NCI-H2171 (cell line): ENCODE results near the gene SEC14L1.
"Not testable (repeated sequence)": the region's sequence is repeated elsewhere in the genome, so short reads cannot be mapped to it uniquely, and the experiment has no call there.

Experiments
- DNase-seq: peaks from one replicate; lab custom pipeline; 2025; lab: John Stamatoyannopoulos, UW

The SEC14L1 gene

DNA sequence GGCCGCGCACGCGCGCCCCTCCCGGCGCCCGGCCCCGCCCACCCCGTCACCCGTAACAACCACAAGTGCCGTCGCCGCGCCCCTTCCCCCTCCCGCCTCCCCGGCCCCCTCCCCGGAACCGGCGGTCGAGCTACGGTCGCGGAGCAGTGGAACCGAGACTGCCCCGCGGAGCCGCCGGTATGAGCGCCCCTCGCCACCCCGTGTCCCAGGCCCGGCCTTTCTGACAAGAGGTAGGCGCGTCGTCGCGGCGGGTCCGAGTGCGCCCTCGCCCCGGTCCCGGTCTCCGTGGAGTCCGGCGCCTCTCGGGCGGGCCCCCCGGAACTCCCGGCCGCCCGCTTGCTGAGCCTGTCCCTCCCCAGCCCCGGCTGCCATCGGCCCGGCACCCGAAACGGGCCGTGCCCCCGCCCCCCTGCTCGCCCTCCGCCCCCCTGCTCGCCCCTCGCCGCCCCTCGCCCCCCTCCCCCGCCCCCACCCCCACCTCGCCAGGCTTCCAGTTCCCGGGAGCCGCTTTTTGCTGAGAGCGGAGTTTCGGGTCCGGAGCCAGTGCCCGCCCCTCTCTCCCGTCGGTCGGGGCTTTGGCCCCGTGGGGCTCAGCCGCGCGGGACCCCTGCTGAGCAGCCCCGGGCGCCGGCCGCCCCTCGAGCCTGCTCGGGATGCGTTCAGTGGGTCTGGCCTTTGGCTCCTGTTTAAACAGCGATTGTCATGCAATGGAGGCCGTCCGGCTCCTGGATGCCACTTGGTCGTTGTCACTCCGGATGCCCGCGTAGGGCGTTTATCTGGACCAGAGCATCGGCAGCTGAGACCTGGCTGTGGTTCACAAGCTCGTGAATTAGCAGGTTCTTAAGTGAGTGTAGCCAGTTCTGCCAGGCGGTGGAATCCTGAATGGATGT lies at the start of gene SEC14L1:
Gene SEC14L1 (plus strand): TSS at position 92 of the 890 bp plus-strand sequence. CDS start 2,628 bp downstream, outside the sequence.
- DNase-seq: no peak

DNA sequence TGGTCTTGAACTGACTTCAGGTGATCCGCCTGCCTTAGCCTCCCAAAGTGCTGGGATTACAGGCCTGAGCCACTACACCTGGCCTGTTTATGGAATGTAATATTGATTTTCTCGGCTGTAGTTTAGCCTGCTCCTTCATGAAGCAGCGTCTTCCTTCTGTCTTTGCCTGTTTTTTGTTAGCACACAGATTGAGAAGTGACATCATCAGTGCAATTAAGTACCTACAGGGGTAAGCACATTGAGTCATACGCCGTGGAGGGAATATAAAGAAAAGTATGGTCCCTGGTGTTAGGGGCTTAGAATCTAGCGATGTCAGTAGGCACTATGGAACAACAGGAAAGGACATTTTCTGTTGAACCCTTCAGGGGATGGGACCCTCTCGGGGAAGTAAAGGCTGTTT lies 48.7 kb upstream of the SEC14L1 start:
- no peak for DNase-seq

DNA sequence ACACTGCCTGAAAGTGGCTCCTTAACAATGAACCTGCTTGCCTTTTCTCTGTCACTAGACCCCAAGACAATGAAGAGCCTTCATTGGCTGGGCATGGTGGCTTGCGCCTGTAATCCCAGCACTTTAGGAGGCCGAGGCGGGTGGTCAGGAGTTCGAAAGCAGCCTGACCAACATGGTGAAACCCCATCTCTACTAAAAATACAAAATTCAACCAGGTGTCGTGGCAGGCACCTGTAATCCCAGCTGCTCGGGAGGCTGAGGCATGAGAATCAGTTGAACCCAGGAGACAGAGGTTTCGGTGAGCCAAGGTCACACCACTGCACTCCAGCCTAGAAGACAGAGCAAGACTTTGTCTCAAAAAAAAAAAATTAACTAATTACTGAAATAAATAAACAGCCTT lies 45.3 kb upstream of the SEC14L1 start:
- DNase-seq: no peak

DNA sequence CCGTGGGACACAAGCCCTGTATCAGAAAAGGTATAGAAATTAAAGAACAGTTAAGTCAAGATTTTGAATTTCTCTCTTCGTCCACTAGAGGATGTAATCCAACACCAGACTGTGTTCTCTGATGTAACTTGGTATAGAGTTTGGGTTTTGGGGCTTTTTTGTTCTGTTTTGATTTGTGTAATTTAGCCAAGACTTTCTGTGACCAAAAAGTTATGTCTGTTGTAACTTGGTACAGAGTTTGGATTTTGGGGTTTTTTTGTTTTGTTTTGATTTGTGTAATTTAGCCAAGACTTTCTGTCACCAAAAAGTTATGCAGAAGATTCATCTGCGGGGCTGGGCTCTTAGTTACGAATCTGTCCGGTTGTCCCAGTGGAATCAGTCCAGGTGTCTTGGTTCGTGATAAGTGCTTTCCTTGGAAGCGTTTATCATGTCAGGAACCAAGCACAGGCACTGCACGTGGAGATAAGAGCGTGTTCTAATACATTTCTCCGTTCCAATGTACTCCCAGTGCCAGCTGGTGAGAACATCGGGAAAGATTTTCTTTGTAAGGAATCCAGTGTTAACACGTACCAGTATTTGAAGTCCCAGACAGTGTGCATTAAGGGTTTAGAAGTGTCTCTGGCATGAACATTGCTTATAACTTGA lies 44.1 kb upstream of the SEC14L1 start:
- DNase-seq: no peak

DNA sequence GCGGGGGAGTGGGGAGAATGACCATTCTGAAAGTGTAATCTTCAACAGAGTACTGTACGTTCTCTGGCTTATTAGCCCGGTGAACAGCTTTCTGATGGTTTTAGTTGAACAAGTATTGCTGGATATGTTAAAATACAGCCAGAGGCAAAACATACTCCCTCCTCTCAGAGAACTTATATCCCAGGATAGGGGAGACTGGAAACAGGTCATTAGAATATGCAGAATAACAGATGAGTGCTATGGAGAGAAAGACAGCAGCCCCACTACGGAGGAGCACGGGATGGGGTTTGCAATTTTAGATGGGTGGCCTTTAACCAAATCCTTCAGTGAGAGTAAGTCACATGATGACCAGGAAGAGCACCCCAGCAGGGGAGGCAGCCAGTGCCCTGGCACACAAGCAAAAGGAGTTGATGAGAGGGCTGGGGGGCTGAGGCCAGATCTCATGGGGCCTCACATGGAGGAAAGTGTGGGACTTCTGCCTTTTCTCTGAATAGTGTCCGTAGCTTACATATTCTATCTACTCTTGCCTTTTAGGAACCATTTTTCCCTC lies 43.1 kb upstream of the SEC14L1 start:
- no peak for DNase-seq

DNA sequence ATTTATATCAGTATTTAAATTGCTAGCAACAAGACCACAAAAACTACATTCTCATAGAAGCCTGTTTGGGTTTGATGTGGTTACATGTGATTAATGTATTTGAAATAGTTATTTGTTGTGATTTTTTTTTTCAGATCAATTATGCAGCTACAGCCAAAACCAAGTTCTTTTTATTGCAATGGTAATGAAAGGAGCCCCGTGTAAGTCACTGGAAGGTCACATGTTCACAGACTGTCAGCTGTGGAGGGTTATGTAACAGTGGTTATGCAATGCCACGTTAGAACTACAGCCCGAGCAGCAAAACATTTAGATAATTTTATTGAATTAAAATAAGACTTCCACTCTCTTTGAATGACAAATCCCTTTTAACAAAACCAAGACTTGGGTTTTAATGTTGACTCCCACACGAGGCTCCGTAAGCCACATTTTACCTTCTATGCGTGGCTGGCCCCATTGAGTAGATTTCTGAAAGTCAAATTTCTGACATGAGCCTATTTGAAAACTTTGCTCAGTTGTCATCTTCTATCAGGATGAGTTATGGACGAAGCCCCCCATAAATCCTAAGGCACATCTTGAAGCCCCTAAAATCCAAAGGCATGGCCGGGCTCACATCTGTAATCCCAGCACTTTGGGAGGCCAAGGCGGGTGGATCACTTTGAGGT lies 41.8 kb upstream of the SEC14L1 start:
- no peak for DNase-seq

DNA sequence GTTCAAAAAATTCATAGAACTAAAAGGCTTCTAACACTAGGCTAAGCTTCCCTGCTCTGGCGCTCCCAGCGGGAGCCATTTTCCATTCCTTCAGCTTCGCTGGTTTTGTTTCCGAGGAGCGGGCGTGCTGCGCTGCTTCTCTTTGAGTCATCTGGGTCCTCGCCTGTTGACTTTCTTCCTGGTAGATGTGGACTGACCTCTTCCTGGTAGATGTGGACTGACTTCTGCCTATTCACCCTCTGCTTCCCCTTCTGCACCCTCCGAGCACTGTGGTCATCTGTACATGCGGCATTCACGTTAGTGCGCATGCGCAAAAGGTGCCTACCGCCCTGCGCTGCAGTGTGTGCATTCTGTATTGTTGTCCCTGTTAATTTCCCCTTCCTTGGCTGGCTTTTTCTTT lies 40.8 kb upstream of the SEC14L1 start:
- DNase-seq: no peak

DNA sequence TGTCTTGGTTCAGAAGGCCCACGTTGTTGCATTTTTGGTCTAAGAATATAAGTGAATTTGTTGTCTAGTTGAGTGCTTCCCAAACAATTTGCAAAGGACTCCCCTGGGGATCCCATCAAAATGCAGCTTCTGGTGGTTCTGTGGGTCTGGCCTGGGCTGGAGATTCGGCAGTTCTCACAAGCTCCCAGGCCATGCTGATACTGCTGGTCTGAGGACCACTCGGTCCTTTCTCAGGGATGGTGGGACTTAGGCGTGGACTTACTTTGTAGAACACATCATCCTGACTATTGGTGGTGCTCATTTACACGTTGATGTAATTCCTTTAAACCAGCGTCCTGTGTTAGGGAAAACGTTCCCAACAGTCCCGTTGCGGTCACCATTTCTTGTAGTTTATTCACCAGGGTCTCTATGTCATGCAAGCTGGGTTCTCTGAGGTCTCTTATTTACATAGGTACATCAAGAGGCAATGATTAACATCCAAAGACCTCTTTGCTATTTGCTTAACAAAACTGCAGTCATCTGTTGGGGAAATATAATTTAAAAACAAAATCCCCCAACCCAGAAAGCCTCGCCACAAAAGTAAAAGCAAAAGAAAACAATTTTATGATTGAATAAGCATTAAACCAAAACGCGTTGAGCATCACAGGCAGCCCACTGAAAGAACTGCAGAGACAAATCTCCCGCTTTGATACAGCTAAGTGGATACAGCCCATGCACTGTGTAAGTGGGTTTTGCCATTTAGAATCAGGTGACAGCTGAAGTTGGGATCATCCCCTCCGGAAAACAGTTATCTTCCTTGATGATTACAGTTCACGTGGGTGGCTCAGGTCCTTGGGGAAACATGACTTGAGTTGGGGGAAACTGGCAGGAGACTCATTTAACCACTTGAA lies 39.0 kb upstream of the SEC14L1 start:
- DNase-seq: no peak

DNA sequence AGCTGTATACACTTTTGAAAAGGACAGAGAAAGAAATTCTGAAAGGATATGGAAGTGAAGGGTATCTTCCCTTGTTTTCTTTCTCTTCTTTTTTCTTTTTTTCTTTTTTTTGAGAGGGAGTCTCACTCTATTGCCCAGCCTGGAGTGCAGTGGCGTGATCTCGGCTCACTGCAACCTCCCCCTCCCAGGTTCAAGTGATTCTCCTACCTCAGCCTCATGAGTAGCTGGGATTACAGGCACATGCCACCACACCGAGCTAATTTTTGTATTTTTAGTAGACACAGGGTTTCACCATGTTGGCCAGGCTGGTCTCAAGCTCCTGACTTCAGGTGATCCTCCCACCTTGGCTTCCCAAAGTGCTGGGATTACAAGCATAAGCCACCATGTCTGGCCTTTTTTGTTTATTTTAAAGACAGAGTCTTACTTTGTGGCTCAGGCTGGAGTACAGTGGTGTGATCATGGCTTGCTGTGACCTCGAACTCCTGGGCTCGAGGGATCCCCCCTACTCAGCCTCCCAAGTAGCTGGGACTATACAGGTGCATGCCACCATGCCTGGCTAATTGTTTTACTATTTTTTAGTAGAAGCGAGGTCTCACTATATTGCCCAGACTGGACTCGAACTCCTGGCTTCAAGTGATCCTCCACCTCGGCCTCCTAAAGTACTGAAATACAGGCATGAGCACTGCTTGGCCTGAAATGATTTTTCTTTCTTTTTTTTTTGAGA lies 38.2 kb upstream of the SEC14L1 start:
- not testable (repeated sequence) for DNase-seq

DNA sequence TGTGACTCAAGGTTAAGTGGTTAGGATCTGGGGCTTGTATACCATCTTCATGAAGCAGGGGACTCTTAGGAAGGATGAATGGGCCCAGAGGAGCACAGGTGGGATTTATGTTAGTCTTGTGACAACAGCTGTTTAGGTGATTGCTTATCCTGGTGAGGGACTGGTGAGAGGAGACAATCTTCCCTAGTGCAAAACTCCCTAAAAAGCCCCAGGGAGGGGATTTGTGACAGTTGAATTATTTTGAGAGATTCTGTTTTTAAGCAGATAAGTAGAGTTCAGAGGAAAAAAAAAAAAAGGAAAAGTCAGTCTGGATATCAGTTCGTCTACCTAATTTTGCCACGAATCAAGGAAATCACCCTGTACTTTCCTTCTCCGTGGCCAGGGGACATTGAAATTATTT lies 35.1 kb upstream of the SEC14L1 start:
- no peak for DNase-seq

DNA sequence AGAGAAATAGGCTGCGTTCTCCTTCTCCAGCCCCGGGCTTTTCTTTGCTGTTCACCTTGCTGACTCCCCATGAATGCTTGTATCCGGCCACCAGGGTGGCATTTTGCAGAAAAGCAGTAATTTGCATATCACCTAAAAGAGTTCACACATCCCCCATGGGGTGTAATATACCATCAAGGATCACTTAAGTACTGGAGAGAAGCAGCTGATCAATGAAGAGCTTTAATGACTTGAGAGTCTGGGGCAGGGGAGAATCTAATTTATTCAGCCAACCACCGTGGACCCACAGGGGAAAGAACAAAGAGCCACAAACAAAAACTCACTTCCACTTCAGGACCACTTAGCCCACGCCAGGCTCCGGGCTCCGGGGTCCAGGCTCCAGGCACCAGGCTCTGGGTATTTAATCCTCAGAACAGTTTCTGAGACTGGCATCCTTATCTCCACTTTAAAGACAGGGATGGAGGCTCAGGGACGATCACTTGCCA lies 33.9 kb upstream of the SEC14L1 start:
- DNase-seq: no peak

DNA sequence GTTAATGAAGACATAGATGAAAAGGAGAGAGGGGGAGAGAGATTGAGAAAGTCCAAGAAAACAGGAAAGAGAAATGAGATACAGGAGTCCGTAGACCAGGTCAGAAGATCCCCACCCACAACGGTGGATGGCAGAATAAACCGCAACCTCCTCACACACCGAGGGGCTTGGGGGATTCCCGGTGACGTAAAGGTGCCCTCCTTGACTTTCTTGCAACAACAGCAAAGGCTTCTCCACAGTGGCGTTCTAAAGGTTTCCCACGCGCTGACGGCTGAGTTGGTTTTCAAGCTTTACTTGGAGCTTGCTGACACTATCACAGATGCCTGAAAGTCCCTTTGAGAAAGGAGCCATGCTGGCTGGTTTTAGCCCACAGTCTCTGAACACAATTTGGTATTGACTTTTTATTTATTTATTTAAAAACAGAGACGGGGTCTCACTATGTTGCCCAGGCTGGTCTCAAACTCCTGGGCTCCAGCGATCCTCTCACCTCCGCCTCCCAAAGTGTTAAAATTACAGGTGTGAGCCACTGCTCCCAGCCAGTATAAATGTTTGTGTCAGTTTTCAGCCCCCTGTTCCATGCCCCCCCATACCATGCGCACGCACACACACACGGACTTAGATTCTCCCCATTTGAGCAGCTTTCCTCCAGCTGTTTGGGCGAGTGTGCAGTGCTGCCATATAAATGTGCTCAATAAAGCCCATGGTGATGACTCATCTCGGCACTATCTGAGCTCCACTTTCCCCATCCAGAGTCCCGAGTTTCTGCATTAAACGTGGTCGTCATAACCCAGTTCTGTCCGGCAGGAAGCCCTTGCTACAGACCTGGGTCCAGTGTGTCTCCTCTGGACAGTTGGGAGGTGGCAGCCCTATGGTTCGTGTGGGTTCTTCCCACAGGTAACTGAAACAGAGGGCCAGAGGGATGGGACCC lies 33.0 kb upstream of the SEC14L1 start:
- DNase-seq: no peak

DNA sequence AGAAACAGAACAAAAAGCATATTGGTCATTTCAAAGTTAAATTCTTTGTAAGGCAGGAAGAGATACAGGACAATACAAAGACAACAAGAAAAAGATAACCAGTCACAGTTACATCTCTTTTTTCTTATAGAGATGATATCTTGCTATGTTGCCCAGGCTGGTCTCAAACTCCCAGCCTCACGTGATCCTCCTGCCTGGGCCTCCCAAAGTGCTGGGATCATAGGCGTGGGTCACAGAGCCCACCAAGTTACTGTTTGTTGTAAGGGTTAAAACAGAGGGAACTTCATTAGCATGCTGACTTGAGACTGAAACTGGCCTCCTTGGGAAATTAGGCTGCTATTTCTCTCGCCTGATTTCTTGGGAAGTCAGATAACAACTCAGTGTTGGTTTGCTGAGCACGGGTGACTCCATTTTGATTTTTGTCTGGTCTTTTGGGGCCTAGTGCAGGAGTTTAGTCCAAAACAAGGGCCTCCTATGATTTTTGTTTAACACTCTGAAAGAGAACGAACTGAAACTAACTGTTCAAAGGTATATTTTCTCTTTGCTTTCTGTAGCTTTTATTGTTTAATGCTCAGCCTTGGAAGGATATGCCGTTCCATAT lies 31.5 kb upstream of the SEC14L1 start:
- no peak for DNase-seq

DNA sequence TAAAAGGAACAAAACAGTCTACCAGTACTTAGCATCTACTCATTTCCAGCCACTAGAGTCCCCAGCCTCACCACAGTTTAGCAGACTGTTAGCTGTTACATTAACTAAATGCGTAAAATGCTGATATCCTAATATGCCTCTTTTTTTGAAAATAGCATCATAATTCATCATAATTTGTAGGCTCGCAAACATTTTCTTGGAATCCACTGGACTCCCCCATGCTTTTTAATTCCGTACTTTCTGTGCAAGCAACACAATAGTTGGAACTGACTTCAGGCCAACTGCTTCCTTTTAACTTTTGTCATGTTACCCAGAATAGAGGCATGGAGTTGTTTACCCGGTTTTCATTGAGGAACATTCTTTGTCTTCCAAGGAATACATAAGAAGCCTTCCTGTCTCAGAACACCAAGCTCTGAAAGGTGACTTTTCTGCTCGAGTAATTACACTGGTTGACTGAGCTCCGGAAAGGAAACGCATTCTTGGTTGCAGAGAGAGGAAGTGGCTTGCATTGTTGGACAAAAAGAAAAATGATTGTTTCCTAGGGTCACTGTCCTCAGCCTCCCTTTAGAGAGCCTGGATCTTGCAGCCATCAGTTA lies 30.9 kb upstream of the SEC14L1 start:
- no peak for DNase-seq

DNA sequence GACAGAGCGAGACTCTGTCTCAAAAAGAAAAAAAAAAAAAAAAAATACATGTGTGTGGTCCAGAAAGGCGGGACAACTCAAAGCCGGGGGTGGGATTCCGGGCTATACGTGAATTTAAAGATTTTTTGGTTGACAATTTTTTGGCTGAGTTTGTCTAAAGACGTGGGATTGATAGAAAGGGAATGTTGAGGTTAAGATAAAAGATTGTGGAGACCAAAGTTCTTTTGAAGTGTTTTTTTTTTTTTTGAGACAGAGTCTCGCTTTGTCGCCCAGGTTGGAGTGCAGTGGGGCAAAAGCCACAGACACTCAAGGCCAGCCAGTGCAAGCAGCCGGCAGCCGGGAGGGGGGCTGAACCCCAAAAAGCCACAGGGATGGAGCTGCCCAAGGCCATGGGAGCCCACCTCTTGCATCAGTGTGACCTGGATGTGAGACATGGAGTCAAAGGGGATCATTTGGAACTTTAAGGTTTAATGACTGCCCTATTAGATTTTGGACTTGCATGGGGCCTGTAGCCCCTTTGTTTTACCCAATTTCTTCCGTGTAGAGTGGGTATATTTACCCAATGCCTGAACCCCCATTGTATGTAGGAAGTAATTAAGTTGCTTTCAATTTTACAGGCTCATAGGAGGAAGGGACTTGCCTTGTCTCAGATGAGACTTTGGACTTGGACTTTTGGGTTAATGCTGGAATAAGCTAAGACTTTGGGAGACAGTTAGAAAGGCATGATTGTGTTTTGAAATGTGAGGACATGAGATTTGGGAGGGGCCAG lies 29.4 kb upstream of the SEC14L1 start:
- not testable (repeated sequence) for DNase-seq

DNA sequence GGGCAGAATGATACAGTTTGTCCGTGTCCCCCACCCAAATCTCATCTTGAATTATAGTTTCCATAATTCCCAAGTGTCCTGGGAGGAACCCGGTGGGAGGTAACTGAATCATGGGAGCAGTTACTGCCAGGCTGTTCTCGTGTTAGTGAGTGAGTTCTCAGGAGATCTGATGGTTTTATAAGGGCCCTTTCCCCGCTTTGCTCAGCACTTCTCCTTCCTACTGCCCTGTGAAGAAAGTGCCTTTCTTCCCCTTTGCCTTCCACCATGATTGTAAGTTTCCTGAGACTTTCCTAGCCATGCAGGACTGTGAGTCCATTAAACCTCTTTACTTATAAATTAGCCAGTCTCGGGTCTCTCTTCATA lies 28.9 kb upstream of the SEC14L1 start:
- DNase-seq: no peak

DNA sequence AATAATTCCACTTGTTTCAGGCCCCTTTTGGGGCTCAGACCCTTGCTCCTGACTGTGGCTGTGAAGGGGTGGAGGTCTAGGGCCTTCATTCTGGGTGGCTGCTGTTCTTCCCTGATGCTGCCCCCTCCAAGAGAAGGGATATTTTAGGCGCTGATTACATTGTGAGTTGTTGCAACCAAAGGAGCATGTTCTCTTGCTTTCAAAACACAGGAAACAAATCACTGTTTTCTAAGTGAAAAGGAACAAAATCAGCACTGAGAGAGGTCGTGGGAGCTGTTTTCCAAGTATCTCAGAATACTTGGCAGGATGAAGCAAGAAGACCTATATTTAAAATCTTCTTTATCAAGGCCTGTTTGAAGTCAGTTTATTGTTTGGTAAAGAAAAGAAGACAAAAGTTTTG lies 25.3 kb upstream of the SEC14L1 start:
- no peak for DNase-seq

DNA sequence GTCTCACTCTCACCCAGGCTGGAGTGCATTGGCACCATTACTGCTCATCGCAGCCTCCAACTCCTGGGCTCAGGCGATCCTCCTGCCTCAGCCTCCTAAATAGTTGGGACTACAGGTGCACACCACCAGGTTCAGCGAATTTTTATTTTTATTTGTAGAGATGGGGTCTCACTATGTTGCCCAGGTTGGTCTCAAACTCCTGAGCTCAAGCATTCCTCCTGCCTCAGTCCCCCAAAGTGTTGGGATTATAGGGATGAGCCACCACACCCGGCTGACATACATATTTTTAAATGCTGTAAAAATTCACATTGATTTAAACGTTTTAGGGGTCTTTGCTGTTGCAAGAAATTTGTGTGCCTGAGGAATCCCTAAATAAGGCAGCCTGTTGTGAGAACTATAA lies 24.8 kb upstream of the SEC14L1 start:
- DNase-seq: no peak
